OCI-LY1 (cell line): ENCODE data around the gene RNFT2.

Experiments used
- EZH2 ChIP-seq: fragments of 200-600 bp; sonication (generic), shearing (Covaris generic); IDR thresholded peaks from 2 replicates; pipeline ENCODE4 v1.8.0; 2017; ENCODE audit warnings: borderline replicate concordance, mixed run types, mild to moderate bottlenecking, antibody characterized with exemption, low read length, moderate library complexity, mixed read lengths
- TF ChIP-seq, protein P1 (sequence below): fragments of 200-600 bp; sonication (generic), shearing (Covaris generic); IDR thresholded peaks from 2 replicates; pipeline ENCODE4 v1.5.1; 2017; ENCODE audit warnings: mild to moderate bottlenecking, antibody characterized with exemption, low read length, moderate library complexity, mixed read lengths

- no peak for TF ChIP-seq EZH2
- TF ChIP-seq, protein P1, sequence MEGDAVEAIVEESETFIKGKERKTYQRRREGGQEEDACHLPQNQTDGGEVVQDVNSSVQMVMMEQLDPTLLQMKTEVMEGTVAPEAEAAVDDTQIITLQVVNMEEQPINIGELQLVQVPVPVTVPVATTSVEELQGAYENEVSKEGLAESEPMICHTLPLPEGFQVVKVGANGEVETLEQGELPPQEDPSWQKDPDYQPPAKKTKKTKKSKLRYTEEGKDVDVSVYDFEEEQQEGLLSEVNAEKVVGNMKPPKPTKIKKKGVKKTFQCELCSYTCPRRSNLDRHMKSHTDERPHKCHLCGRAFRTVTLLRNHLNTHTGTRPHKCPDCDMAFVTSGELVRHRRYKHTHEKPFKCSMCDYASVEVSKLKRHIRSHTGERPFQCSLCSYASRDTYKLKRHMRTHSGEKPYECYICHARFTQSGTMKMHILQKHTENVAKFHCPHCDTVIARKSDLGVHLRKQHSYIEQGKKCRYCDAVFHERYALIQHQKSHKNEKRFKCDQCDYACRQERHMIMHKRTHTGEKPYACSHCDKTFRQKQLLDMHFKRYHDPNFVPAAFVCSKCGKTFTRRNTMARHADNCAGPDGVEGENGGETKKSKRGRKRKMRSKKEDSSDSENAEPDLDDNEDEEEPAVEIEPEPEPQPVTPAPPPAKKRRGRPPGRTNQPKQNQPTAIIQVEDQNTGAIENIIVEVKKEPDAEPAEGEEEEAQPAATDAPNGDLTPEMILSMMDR = no peak
Observed at GRCh38 chr12:116856729-116857128, 118.6 kb downstream of the RNFT2 start.
